Measurements from ENCODE around the gene BMP7.

The BMP7 gene

GRCh38 chr20:57263801-57264792, 2.3 kb downstream of the BMP7 start:
- Mint-ChIP-seq H3K4me3 (no peak overlapping the region), H3K4me1 (peaks cover 8% of the 10 kb centered on the region)

DNA sequence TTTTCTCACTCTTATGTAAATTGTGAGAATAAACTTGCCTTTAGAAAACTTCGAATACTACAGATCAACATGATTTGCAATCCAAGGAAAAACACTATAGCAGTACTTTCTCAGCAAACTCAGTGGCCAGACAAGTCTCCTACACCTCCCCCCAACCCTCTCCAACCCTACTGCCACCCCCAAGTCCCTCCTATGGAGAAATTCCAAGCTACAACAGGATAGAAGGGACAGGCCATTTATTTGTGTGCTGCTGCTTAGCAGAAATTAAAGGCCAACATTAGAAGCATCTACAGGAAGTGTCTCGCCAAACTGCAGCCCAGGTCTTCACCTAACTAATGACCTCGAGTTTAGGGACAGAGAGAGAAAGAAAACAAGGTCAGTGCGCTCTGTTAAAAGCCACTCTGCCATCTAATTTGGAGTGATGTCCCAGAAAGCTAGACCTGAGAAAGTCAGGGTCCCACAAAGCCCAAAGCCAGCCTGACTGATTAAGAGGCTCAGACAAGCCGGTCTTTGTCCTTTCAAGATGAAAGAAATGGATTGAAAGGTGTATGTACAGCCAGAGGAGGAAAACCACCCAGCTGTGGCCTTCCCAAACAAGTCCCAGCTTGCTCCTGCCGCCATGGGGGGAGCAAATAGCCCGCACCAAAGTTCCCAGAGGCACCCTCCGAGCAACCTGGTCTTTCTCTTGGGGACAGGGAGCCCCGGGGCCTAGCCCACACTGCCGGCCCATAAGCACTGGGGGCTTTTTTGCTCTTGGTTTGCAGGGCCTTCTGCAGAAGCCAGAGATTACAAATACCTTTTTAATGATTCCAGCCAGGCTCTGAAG, 3.4 kb downstream of the BMP7 start:
- Mint-ChIP-seq H3K4me1 (peaks cover 8% of the 10 kb centered on the region), H3K4me3 (no peak overlapping the region), H3K36me3 (peaks cover 6% of the 10 kb centered on the region), H3K9me3 (no peaks in the 10 kb centered on the region), H3K27ac (no peak overlapping the region)
- DNase-seq (ENCODE audit: low spot score in 2 of 2) (no peak), ATAC-seq (no peak)

More at GRCh38 chr20:57263801-57264792, 2.3 kb downstream of the BMP7 start:
- DNase-seq (ENCODE audit: low spot score in 2 of 2) (no peak), ATAC-seq (no peak)
- Mint-ChIP-seq H3K9me3 (no peaks in the 10 kb centered on the region), H3K27ac (no peak overlapping the region), H3K36me3 (peaks cover 6% of the 10 kb centered on the region)

DNA sequence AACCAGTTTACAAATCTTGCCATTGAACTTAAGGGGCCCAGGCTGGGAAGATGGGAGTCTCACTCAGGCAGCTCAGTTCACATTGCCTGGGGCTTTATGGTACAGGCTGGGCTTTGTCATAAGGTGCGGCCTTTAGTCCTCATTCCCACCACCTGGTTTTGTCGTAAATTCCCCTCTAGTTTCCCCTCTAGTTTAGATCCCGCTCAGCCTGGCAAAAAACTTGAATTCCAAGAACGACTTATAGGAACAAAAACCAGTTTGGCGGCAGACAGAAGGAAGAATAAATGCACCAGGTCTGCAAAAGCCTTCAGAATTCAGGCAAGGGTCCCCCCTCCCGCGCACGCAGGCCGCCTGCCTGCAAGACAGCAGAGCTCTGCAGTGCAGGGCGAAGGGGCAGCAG, 4.1 kb downstream of the BMP7 start:
- no peak overlapping the region for H3K27ac Mint-ChIP-seq
- H3K9me3 Mint-ChIP-seq: no peaks in the 10 kb centered on the region
- no peak for DNase-seq (ENCODE audit: low spot score in 2 of 2)
- H3K4me3 Mint-ChIP-seq: no peak overlapping the region
- H3K4me1 Mint-ChIP-seq: peaks cover 5% of the 10 kb centered on the region
- ATAC-seq: no peak
- H3K36me3 Mint-ChIP-seq: peaks cover under 1% of the 10 kb centered on the region

- H3K27ac Mint-ChIP-seq: no peak overlapping the region
- no peaks in the 10 kb centered on the region for H3K36me3 Mint-ChIP-seq
- no peaks in the 10 kb centered on the region for H3K9me3 Mint-ChIP-seq
- ATAC-seq (no peak), DNase-seq (ENCODE audit: low spot score in 2 of 2) (no peak)
- no peak overlapping the region for H3K4me3 Mint-ChIP-seq
- H3K4me1 Mint-ChIP-seq: no peaks in the 10 kb centered on the region
Observed at GRCh38 chr20:57261457-57262251, 4.8 kb downstream of the BMP7 start.

DNA sequence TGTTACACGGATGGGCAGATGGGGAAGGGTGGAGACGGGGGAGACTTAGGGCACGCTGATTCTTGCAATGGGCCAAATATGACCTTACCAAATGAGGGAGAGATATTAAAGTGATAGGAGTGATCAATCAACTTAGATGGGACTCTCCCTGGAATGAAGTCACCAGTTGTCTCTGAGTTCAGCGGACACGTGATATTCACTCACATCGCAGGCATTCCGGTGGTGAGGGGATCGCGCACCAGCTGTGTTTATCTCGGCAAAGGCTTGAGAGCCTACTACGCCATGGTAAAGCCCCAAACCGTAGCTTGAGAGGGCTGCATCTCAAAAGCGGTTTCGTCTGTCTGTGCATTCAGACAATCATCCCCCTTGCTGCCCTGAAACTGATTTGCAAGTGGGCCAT, 5.5 kb downstream of the BMP7 start:
- Mint-ChIP-seq H3K36me3 (no peaks in the 10 kb centered on the region), H3K4me1 (no peaks in the 10 kb centered on the region), H3K9me3 (no peaks in the 10 kb centered on the region), H3K4me3 (no peak overlapping the region), H3K27ac (no peak overlapping the region)
- DNase-seq (ENCODE audit: low spot score in 2 of 2): no peak
- no peak for ATAC-seq

DNA sequence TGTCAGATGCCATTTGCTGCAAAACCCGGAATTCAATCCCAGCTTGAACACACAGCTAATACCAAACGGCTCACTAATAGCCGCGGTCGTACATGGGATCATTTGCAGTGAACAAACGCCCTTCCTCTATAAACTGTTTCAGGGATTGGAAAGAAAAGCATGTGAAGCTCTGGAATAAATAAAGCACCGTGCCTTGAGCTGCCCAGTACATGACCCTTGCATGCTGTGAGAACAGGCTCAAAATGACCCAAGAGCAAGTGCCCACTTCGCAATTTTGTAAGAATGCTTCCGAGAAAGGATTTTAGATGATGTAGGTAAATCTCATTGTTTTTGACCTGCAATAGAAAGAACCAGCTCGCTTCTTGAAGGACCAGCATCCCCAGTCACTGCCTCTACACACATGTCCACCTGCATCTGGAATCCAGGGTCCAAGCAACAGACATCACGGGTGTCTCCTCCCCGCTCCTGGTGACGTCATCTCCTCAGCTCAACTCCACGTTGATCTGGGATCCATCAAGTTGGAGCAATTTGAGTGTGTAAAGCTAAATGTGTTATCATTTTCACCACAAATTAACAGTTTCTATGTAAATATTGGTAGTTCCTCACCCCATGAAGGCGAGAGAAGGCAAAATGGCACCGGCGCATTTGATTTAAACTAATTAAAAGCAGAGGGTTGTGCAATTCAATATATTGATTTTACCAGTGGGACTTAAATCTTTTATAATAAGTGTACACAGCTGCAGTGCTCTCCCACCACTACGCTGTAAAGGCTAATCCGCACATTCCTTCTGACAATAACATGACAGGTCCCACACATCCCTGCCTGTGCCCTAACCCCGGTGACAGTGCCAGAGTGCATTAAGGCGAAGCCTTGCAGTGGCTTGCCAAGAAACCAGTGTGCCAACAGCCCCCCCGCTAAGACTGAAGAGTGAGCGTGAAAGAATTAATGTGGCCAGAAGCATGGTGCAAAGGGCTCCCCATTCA, 6.2 kb downstream of the BMP7 start:
- H3K27ac Mint-ChIP-seq: no peak overlapping the region
- no peak for ATAC-seq
- H3K9me3 Mint-ChIP-seq: no peaks in the 10 kb centered on the region
- DNase-seq (ENCODE audit: low spot score in 2 of 2): no peak
- no peak overlapping the region for H3K4me3 Mint-ChIP-seq
- no peaks in the 10 kb centered on the region for H3K4me1 Mint-ChIP-seq
- H3K36me3 Mint-ChIP-seq: no peaks in the 10 kb centered on the region

DNA sequence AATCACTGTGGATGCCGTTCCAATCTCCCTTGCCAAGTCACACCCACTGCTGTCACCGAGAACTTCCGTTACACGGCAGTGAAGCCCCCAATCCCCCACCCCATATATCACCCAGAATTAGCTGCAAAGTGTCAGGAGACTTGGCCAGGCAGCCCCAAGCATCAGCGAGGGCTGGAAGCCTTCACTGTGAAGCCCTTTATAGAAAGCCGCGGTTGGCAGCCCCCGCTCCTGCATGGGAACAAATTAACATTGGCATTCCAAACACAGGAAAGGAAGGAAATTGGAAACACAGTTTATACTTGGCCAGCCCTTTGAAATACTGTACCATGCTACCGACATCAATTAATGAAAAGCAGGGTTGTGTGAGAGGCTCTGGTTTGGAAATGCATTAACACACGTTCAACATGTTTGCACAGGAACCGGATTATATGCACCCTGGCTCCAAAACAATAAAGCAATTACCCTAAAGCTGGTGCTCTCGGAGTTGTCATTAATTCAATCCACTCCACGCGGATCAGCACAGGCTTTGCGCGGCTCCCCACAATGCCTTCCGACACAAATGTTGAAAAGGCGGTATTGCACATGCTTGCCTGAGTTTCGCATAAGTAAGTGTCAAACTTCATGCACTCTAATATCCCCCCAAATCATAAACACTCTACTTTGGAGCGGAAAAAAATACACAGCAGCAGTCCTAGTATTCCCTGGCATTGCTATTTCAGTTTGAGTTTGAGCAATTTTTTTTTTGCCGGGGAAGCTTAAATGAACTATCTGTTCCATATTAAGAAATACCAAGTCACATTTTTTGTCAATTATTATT, 7.1 kb downstream of the BMP7 start:
- Mint-ChIP-seq H3K4me3 (no peak overlapping the region), H3K27ac (no peak overlapping the region), H3K9me3 (no peaks in the 10 kb centered on the region), H3K36me3 (no peaks in the 10 kb centered on the region), H3K4me1 (no peaks in the 10 kb centered on the region)
- ATAC-seq: no peak
- DNase-seq (ENCODE audit: low spot score in 2 of 2): no peak

GRCh38 chr20:57257701-57258453, 8.6 kb downstream of the BMP7 start:
- no peak for ATAC-seq

DNA sequence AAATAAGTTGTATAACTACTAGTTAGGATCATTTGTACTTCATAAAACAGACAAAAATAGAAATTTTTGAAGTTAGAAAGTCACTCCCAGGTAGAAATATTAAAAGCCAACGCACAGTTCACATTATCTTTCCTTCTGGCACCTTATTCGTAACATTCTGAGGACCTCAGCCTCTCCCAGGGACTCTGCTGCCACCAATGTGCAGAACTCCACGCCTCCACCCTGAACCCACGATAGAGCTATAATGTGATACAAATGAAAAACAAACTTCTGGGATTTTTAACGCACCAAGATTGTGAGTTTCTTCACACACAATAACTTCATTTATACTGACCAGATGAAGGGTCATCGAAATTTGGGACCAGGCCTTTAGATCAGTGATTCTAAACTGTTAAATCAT, 9.5 kb downstream of the BMP7 start:
- Mint-ChIP-seq H3K27ac (no peak overlapping the region), H3K9me3 (no peaks in the 10 kb centered on the region), H3K4me3 (no peak overlapping the region), H3K4me1 (no peaks in the 10 kb centered on the region), H3K36me3 (no peaks in the 10 kb centered on the region)
- DNase-seq (ENCODE audit: low spot score in 2 of 2) (no peak), ATAC-seq (no peak)

More at GRCh38 chr20:57257701-57258453, 8.6 kb downstream of the BMP7 start:
- Mint-ChIP-seq H3K4me1 (no peaks in the 10 kb centered on the region), H3K27ac (no peak overlapping the region), H3K9me3 (no peaks in the 10 kb centered on the region), H3K36me3 (no peaks in the 10 kb centered on the region), H3K4me3 (no peak overlapping the region)
- DNase-seq (ENCODE audit: low spot score in 2 of 2): no peak

DNA sequence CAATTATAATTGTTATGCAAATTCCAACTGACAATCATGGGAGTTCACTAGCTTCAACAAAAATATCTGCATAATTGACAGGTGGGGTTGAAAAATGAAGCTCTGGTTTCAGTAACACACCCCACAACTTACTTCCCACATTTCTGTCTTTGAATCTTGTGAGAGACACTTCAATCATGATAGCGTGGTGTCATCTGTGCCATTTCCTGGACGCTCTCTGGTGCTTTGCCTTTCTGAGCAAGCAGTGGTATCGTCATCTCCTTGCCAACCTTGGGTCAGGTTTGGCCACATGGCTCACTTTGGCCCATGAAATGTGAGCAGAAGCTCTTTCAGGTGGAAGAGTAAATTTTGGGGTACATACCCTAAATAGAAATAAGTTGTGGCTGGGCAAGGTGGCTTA, 10.2 kb downstream of the BMP7 start:
- no peak for DNase-seq (ENCODE audit: low spot score in 2 of 2)
- H3K4me3 Mint-ChIP-seq: no peak overlapping the region

GRCh38 chr20:57255183-57255582, 11.3 kb downstream of the BMP7 start:
- Mint-ChIP-seq H3K9me3 (no peaks in the 10 kb centered on the region), H3K27ac (no peak overlapping the region), H3K4me3 (no peak overlapping the region), H3K4me1 (peaks cover 5% of the 10 kb centered on the region), H3K36me3 (no peaks in the 10 kb centered on the region)
- DNase-seq (ENCODE audit: low spot score in 2 of 2) (no peak), ATAC-seq (no peak)

More for the DNA sequence above, 10.2 kb downstream of the BMP7 start:
- no peaks in the 10 kb centered on the region for H3K36me3 Mint-ChIP-seq
- ATAC-seq: no peak
- H3K27ac Mint-ChIP-seq: no peak overlapping the region
- H3K9me3 Mint-ChIP-seq: no peaks in the 10 kb centered on the region
- peaks cover 2% of the 10 kb centered on the region for H3K4me1 Mint-ChIP-seq

DNA sequence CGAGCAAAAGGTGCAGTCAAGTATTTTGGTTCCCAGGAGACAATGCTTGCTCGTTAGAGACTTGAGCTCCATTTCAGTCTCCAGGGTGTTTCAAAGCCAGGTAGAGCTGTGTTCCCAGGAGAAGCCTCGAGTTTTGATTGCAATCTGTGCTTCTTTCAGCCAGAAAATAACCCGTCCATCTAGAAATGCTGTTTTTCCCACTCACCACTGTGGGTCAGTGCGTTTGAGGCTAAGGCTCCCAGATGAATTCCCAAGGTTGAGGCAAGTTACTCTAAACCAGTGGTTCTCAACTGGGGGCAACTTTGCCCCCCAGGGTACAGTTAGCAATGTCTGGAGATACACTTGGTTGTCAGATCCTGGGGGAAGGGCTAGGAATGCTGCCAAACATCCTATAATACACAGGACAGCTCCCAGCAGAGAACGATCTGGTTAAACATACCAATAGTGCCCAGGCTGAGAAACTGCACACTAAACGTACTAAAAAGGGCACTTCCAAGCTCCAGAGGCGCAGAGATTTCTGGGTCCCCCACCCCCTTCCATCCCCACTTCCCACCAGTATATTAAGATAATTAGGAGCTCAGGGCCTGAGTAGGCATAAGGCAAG, 13.8 kb downstream of the BMP7 start:
- H3K4me3 Mint-ChIP-seq: no peak overlapping the region
- H3K9me3 Mint-ChIP-seq: no peaks in the 10 kb centered on the region
- no peaks in the 10 kb centered on the region for H3K36me3 Mint-ChIP-seq
- DNase-seq (ENCODE audit: low spot score in 2 of 2) (no peak), ATAC-seq (no peak)
- no peak overlapping the region for H3K27ac Mint-ChIP-seq
- H3K4me1 Mint-ChIP-seq: peaks cover 5% of the 10 kb centered on the region

DNA sequence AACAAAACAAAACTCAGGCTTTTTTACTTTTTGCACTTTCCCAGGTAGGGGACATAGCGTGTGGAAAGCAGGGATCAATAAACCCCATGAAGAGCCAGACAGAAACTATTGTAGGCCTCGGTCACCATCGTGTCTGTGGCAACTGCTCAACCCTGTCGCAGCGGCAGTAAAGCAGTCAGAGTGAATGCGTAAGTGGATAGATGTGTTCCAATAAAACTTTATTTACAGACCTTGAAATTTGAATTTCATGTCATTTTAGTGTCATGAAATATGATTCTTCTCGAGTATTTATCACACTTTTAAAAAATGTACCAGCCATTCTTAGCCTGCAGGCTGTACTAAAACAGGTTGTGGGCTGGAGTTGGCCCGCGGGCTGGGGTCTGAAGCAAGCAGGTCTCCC, 14.5 kb downstream of the BMP7 start:
- H3K9me3 Mint-ChIP-seq: no peaks in the 10 kb centered on the region
- no peak overlapping the region for H3K27ac Mint-ChIP-seq
- no peaks in the 10 kb centered on the region for H3K36me3 Mint-ChIP-seq
- DNase-seq (ENCODE audit: low spot score in 2 of 2): no peak
- no peak for ATAC-seq
- H3K4me1 Mint-ChIP-seq: peaks cover 5% of the 10 kb centered on the region
- H3K4me3 Mint-ChIP-seq: no peak overlapping the region

All from stimulated activated effector memory CD8-positive, alpha-beta T cell treated with anti-CD3 and anti-CD28 coated beads, Interleukin-12 subunit alpha, Interleukin-12 subunit beta, amount 100 ng/mL, for 72 hours (primary cell).